IPS-18c (cell line): ENCODE measurements around the gene LYZL1.
"Not testable (repeated sequence)": the region's sequence is repeated elsewhere in the genome, so short reads cannot be mapped to it uniquely, and the experiment has no call there.

Experiments used
- H3K4me3 ChIP-seq: 2 replicates; pipeline ENCODE4 v1.7.0; 2013; ENCODE audit warnings: low read depth, mild to moderate bottlenecking, low read length, moderate library complexity; ENCODE audit not compliant: insufficient read depth
- H3K9me3 ChIP-seq: one replicate; pipeline ENCODE4 v1.6.1; 2013; ENCODE audit warnings: mild to moderate bottlenecking, low read length, moderate library complexity; ENCODE audit not compliant: control insufficient read depth, insufficient read depth

The LYZL1 gene

GRCh38 chr10:29318141-29319071, 29.5 kb downstream of the LYZL1 start:
- H3K9me3 ChIP-seq, H3K4me3 ChIP-seq: not testable (repeated sequence)

GRCh38 chr10:29319205-29319781, 30.4 kb downstream of the LYZL1 start:
- Histone ChIP-seq H3K9me3 (no peaks in the 10 kb centered on the region), H3K4me3 (no peak overlapping the region)

- H3K4me3 ChIP-seq: not testable (repeated sequence)
These were observed 31.8 kb downstream of the LYZL1 start for GRCh38 chr10:29320680-29321121.

DNA sequence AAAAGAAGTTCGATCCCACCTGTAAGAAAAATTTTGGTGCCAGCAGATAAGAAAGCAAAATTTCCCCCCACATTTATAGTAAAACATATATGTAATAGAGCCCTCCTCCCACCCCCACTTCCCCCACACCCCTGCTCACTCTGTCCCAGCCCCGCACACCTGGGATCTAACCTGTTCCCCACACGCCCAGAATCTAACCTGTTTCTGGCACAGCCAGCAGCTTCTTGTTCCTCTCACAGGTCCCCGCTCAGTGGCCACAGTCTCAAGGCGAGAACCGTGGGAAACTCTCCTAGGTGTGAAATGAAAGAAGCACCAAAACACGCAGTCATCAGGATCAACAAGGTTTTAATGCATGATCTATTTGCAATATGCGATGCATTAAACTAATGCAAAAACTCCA, 32.8 kb downstream of the LYZL1 start:
- Histone ChIP-seq H3K9me3 (no peaks in the 10 kb centered on the region), H3K4me3 (no peak overlapping the region)

More at GRCh38 chr10:29320680-29321121, 31.8 kb downstream of the LYZL1 start:
- H3K9me3 ChIP-seq: not testable (repeated sequence)

DNA sequence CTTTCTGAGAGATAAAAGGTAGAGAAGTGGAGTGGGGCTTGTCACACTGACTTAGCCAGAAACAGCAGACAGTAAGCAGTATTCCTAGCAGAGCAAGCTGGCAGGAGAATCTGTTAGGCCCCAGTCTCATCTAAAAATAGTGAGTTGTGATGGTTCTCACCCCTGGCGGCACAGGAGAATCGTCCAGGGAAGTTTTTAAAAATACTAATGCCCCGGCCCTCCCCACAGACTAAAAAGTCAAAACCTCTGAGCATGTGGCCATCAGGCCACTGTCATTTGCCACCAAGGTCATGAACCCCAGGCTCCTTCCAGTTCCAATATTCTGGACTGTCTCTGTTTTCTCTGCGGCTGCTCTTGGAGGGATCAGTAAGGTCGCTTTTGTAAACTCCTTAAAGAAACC, 34.0 kb downstream of the LYZL1 start:
- H3K9me3 ChIP-seq: no peaks in the 10 kb centered on the region
- no peak overlapping the region for H3K4me3 ChIP-seq

- no peaks in the 10 kb centered on the region for H3K9me3 ChIP-seq
- H3K4me3 ChIP-seq: no peak overlapping the region
These were observed 34.5 kb downstream of the LYZL1 start for GRCh38 chr10:29323367-29323766.

DNA sequence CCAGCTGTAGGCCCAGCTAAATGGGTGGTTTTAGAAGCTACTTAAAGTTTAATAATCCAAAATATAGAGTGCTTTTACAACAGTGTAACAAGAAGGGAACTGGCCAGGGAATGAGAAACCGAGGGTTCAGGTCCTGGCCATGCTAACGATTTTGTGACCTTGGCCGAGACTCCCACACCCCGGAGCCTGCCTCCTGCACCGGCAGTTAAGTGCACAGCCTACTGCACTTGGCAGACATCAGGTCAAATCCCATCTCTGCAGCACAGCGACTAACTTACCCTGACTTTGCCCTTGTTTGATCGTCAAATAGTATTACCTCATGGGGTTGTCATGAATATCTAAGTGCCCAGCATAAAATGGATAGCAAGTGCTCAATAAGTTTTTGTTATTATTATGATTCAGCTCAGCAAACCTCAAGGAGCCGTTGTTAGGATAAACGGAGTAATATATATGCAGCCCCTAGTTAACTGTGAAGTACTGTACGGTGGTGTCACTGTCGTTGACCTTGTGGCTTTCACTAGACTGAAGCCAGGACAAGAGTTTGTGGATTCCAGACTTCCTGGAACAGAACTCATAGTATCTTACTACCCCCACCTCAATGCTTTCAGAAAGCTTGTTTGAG, 35.5 kb downstream of the LYZL1 start:
- H3K4me3 ChIP-seq: no peak overlapping the region
- no peaks in the 10 kb centered on the region for H3K9me3 ChIP-seq

- Histone ChIP-seq H3K9me3 (no peaks in the 10 kb centered on the region), H3K4me3 (no peak overlapping the region)
These were observed 37.4 kb downstream of the LYZL1 start for GRCh38 chr10:29326299-29326698.

DNA sequence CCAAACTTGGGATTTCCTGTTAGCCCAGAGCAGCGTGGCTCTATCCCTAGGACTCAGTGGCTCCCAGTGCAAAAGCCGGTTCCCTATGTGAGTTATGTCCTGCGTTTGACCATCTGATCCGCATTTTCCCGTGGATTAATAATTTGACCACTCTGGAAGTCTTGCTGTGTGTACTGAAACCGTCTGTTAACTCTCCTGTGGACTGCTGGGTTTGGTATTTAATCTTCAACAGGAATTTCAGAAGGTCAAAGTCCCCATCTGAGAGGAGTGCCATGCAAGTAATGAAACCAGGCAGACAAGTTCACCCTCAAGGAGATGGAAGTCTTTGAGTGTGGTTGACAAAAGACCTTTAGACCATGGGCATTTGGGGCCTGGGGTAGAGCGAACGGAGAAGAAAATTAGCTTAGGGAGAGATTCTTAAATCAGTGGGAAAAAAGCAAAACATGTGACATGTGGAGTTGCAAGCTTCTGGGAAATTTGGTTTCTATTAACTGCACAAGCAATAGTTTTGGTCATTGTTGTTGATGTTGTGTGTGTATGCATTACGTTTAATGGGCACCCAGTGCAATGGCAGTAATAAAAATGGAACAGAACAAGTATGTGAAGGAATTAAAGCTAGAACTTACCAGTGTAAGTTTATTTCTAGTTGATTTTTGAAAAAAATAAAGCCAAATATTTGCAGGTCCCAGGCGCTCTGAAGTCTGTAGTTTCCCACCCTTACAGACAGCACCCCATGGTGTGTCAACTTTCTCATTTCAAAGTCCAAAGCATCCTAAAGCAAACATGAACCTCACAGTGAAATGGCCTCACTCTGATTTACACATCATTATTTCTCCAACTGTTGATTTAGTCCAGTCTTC, 38.2 kb downstream of the LYZL1 start:
- H3K9me3 ChIP-seq: no peaks in the 10 kb centered on the region

GRCh38 chr10:29327746-29328102, 38.9 kb downstream of the LYZL1 start:
- no peaks in the 10 kb centered on the region for H3K9me3 ChIP-seq
- H3K4me3 ChIP-seq: no peak overlapping the region

More for the DNA sequence above, 38.2 kb downstream of the LYZL1 start:
- no peak overlapping the region for H3K4me3 ChIP-seq

- H3K9me3 ChIP-seq: no peaks in the 10 kb centered on the region
- H3K4me3 ChIP-seq: no peak overlapping the region
These were observed 40.1 kb downstream of the LYZL1 start for GRCh38 chr10:29328983-29329382.

DNA sequence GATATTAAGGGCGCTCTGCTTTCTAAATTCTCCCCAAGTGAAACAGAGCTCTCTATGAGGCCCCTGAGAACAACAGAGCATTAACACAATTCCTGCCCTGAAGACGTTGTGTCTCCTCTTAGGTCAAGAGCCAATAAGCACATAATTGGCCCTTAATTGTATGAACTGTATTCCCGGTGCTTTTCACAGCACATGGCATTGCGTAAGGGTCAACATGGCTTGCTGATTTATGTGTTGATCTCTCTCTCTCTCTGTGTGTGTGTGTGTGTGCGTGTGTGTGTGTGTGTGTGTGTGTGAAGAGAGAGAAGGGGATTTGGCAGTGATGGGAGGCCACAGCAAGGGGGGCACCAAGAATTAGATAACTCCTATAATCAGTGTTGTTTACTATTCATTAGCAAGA, 40.5 kb downstream of the LYZL1 start:
- no peaks in the 10 kb centered on the region for H3K9me3 ChIP-seq

DNA sequence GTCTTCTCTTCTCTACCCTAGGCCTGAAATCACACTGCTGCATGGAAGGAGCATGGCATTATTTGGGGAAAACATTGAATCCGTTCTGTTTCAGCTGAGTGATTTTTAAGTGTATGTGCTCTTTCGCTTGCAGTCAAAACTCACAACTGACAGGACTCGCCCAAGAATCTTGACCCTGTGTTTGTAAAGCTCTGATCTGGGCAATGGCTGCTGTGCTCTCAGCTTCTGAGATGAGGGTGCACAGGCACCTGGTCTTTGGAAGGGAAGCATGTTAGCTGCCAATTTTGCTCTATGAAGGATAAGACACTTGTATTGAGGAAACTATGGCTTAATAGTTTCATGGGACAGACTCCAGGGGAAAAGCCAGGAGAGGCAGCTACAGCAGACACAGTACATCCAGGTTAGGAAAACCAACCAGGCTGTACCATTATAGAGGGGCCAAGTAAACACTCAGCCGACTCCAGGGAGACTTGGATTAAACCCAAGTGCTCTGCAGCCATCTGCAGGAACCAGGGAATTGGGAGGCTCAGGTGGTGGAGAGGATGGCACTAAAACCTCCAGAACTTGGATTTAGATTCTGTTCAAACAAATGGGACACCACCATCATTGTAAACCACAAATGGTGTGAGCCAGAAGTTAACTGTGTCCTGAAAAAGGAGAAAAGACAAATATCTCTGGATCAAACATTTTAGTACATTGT, 43.3 kb downstream of the LYZL1 start:
- H3K4me3 ChIP-seq: no peak overlapping the region

More for the DNA sequence above, 40.5 kb downstream of the LYZL1 start:
- H3K4me3 ChIP-seq: no peak overlapping the region

GRCh38 chr10:29332761-29333148, 43.9 kb downstream of the LYZL1 start:
- Histone ChIP-seq H3K9me3 (no peaks in the 10 kb centered on the region), H3K4me3 (no peak overlapping the region)

More for the DNA sequence above, 43.3 kb downstream of the LYZL1 start:
- H3K9me3 ChIP-seq: no peaks in the 10 kb centered on the region

DNA sequence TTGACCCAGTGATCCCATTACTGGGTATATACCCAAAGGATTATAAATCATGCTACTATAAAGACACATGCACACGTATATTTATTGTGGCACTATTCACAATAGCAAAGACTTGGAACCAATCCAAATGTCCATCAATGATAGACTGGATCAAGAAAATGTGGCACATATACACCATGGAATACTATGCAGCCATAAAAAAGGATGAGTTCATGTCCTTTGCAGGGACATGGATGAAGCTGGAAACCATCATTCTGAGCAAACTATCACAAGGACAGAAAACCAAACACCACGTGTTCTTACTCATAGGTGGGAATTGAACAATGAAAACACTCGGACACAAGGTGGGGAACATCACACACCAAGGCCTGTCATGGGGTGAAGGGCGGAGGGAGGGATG, 48.7 kb downstream of the LYZL1 start:
- not testable (repeated sequence) for H3K4me3 ChIP-seq, H3K9me3 ChIP-seq

DNA sequence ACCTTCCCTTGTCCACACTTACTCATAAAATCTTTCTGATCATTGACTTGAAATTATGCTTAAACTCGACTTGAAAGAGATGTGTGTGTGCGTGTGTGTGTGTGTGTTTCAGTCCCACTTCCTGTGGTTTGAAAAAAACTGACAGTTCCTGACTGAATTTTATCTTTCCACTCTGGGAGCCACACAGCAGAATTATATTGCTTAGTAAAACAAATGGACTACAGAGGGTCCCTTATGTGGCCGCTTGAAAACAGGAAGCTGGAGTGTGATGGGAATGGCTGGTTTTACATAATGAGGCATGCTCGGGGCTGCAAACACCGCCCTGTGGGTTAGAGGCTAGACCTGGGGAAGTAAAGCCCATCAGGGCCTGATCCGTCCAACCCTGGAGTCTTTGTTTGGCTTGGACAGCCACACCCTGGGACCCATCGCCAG, 54.8 kb downstream of the LYZL1 start:
- no peak overlapping the region for H3K4me3 ChIP-seq
- H3K9me3 ChIP-seq: peaks cover 3% of the 10 kb centered on the region
